ENCODE results near the gene CACNA1D. TPM values are rescaled to one million over a fixed set of nuclear protein-coding genes. Genes with fewer than 3 reads are reported as not detected.

Gene CACNA1D
- total and polyA plus RNA-seq, 9 of the 15 experiments (the other 6 are each of a cell fraction or from before 2014, with no cell fraction given): 0.29 TPM; not detected in 8

DNA sequence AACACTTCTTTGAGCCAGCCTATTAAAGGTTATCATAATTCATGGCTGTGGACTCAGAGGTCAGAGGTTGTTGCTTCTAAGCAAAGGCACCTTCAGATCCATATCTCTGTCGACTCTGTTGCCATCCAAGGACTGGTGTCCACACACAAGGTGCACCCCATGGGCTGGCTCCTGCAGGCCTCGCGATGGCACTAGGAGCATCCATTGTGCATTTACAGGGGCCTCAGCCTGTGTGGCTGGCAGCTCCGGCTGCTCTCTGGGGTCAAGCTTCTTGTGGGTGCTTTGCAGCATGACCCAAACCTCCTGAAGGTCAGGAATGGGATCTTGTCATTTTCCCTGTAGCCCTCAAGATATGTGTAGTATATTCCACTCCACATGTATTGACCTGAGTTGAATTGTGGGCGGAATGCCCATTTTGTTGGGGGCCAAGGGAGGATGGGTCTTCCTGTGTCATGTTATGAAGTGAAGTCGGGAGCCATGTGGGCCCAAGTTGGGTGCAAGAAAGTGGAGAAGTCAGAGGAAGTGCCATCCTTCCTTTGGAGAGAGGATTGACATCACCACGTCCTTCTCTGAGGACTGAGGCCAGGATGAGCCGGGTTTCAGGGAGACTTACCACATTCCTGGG is 308.0 kb downstream of the CACNA1D start (continued):
- TF ChIP-seq, protein P1, sequence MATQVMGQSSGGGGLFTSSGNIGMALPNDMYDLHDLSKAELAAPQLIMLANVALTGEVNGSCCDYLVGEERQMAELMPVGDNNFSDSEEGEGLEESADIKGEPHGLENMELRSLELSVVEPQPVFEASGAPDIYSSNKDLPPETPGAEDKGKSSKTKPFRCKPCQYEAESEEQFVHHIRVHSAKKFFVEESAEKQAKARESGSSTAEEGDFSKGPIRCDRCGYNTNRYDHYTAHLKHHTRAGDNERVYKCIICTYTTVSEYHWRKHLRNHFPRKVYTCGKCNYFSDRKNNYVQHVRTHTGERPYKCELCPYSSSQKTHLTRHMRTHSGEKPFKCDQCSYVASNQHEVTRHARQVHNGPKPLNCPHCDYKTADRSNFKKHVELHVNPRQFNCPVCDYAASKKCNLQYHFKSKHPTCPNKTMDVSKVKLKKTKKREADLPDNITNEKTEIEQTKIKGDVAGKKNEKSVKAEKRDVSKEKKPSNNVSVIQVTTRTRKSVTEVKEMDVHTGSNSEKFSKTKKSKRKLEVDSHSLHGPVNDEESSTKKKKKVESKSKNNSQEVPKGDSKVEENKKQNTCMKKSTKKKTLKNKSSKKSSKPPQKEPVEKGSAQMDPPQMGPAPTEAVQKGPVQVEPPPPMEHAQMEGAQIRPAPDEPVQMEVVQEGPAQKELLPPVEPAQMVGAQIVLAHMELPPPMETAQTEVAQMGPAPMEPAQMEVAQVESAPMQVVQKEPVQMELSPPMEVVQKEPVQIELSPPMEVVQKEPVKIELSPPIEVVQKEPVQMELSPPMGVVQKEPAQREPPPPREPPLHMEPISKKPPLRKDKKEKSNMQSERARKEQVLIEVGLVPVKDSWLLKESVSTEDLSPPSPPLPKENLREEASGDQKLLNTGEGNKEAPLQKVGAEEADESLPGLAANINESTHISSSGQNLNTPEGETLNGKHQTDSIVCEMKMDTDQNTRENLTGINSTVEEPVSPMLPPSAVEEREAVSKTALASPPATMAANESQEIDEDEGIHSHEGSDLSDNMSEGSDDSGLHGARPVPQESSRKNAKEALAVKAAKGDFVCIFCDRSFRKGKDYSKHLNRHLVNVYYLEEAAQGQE (IDR thresholded peaks at IDR 0.05; ENCODE audit: borderline replicate concordance): no peak
- TF ChIP-seq, protein P1 (CRISPR knock-in tag; IDR thresholded peaks at IDR 0.05; ENCODE audit: low read depth): no peak
- TF ChIP-seq PPARD (CRISPR knock-in tag; IDR thresholded peaks at IDR 0.05) (no peak), HNRNPK (IDR thresholded peaks at IDR 0.05; ENCODE audit: low read depth, low read length, poor library complexity, severe bottlenecking) (no peak), ZSCAN32 (CRISPR knock-in tag; IDR thresholded peaks at IDR 0.05) (no peak)
- TF ChIP-seq, protein P2, sequence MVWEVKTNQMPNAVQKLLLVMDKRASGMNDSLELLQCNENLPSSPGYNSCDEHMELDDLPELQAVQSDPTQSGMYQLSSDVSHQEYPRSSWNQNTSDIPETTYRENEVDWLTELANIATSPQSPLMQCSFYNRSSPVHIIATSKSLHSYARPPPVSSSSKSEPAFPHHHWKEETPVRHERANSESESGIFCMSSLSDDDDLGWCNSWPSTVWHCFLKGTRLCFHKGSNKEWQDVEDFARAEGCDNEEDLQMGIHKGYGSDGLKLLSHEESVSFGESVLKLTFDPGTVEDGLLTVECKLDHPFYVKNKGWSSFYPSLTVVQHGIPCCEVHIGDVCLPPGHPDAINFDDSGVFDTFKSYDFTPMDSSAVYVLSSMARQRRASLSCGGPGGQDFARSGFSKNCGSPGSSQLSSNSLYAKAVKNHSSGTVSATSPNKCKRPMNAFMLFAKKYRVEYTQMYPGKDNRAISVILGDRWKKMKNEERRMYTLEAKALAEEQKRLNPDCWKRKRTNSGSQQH (CRISPR knock-in tag; IDR thresholded peaks at IDR 0.05): no peak
- TF ChIP-seq, protein P3, sequence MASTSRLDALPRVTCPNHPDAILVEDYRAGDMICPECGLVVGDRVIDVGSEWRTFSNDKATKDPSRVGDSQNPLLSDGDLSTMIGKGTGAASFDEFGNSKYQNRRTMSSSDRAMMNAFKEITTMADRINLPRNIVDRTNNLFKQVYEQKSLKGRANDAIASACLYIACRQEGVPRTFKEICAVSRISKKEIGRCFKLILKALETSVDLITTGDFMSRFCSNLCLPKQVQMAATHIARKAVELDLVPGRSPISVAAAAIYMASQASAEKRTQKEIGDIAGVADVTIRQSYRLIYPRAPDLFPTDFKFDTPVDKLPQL (IDR thresholded peaks at IDR 0.05; ENCODE audit: extremely low read depth, insufficient read length): no peak

All from K562 (cell line).